Measurements from ENCODE around the gene AATK. TPM values are rescaled to one million over a fixed set of nuclear protein-coding genes. Genes with fewer than 3 reads are reported as not detected.

AATK gene
- total and polyA plus RNA-seq, 10 donors: 2.5 to 69.5 (median 20.1) TPM

- Histone ChIP-seq H3K36me3 (no peaks in the 10 kb centered on the region), H3K4me1 (peaks cover 0 to 6% (median 0%) of the 10 kb centered on the region in 6 donors), H3K27me3 (replicated peaks in 1 of 7) (peaks cover 0 to 29% (median 0%) of the 10 kb centered on the region in 7 donors), H3K27ac (no peak overlapping the region), H3K9me3 (no peaks in the 10 kb centered on the region), H3K4me3 (no peak overlapping the region)
- 87 to 95% (median 90%) methylated on average over 11 to 19 of the region's 19 CpGs for WGBS, 5 donors
- DNase-seq: no peak
- intact Hi-C loops (cut with DNase I; ENCODE audit: low total_unique reads): no loop called here
- no peak for TF ChIP-seq POLR2A (IDR thresholded peaks at IDR 0.05)
Measured at GRCh38 chr17:81181811-81182185, 15.8 kb upstream of the AATK start.

- no peaks in the 10 kb centered on the region for H3K36me3 ChIP-seq
- H3K4me1 ChIP-seq: peaks cover 0 to 6% (median 0%) of the 10 kb centered on the region in 6 donors
- H3K27me3 ChIP-seq (replicated peaks in 1 of 7): peaks cover 0 to 29% (median 0%) of the 10 kb centered on the region in 7 donors
- intact Hi-C loops (cut with DNase I; ENCODE audit: low total_unique reads): no loop called here
- 90 to 92% (median 91%) methylated on average over 17 to 49 of the region's 49 CpGs for WGBS, 5 donors
- no peaks in the 10 kb centered on the region for H3K9me3 ChIP-seq
- TF ChIP-seq CTCF (IDR thresholded peaks at IDR 0.05 in 8 of 11, conservative IDR thresholded peaks at IDR 0.05 in 3 of 11): no peak
- no peak for TF ChIP-seq POLR2A (IDR thresholded peaks at IDR 0.05)
- no peak for TF ChIP-seq POLR2AphosphoS5 (IDR thresholded peaks at IDR 0.05)
- no peak overlapping the region for H3K4me3 ChIP-seq
- no peak for DNase-seq
- no peak overlapping the region for H3K27ac ChIP-seq
Measured at GRCh38 chr17:81180836-81181810, 15.1 kb upstream of the AATK start.

- TF ChIP-seq POLR2AphosphoS5 (IDR thresholded peaks at IDR 0.05) (no peak), POLR2A (IDR thresholded peaks at IDR 0.05) (no peak), CTCF (IDR thresholded peaks at IDR 0.05 in 8 of 11, conservative IDR thresholded peaks at IDR 0.05 in 3 of 11) (no peak)
- H3K9me3 ChIP-seq: peaks cover 0 to 10% (median 3%) of the 10 kb centered on the region in 8 donors
- peaks cover 0 to 29% (median 0%) of the 10 kb centered on the region in 7 donors for H3K27me3 ChIP-seq (replicated peaks in 1 of 7)
- no peaks in the 10 kb centered on the region for H3K36me3 ChIP-seq
- no peak overlapping the region for H3K27ac ChIP-seq
- no peak overlapping the region for H3K4me3 ChIP-seq
- no peak for DNase-seq
- intact Hi-C loops (cut with DNase I; ENCODE audit: low total_unique reads): no loop called here
- WGBS, 5 donors: 59 to 78% (median 69%) methylated on average over 5 to 12 of the region's 12 CpGs
- H3K4me1 ChIP-seq: peaks cover 0 to 6% (median 0%) of the 10 kb centered on the region in 6 donors
Measured at GRCh38 chr17:81179861-81180260, 13.8 kb upstream of the AATK start.

GRCh38 chr17:81179220-81179619, 13.2 kb upstream of the AATK start:
- Histone ChIP-seq H3K4me3 (no peak overlapping the region), H3K36me3 (no peaks in the 10 kb centered on the region), H3K27me3 (replicated peaks in 1 of 7) (peaks cover 0 to 28% (median 0%) of the 10 kb centered on the region in 7 donors), H3K4me1 (peaks cover 0 to 6% (median 0%) of the 10 kb centered on the region in 6 donors), H3K27ac (no peak overlapping the region), H3K9me3 (peaks cover 0 to 10% (median 3%) of the 10 kb centered on the region in 8 donors)
- intact Hi-C loops (cut with DNase I; ENCODE audit: low total_unique reads): no loop called here
- TF ChIP-seq POLR2A (IDR thresholded peaks at IDR 0.05) (no peak), POLR2AphosphoS5 (IDR thresholded peaks at IDR 0.05) (no peak)
- WGBS, 5 donors: 79 to 88% (median 81%) methylated on average over 1 to 9 of the region's 9 CpGs
- DNase-seq: no peak
